ENCODE data around the gene CFAP20DC.
"Not testable (repeated sequence)": the region's sequence is repeated elsewhere in the genome, so short reads cannot be mapped to it uniquely, and the experiment has no call there.

The CFAP20DC gene

DNA sequence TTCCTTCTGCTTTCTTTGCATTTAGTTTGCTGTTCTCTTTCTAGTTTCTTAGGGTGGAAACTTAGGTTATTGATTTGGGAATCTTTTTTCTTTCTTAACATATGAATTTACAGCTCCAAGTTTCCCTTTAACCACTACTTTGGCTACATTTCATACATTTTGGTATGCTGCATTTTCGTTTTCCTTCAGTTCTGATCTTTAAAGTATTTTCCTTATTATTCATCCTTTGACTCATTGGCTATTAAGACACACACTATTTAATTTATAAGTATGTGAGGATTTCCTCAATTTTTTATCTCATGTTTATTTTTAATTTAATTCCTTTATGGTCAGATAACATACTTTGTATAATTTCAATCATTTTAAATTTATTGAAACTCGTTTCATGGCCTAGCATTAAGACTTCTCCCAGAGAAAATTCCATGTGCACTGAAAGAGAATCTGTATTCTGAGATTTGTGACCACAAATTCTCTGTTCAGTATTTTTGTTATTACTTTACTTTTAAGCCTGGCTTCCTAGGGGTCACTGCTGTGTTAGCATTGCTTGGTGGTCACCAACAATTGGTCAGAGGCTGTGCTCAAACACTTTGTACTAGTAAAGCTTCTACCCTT lies 87.7 kb downstream of the CFAP20DC start:
- DNase-seq = no peak

DNA sequence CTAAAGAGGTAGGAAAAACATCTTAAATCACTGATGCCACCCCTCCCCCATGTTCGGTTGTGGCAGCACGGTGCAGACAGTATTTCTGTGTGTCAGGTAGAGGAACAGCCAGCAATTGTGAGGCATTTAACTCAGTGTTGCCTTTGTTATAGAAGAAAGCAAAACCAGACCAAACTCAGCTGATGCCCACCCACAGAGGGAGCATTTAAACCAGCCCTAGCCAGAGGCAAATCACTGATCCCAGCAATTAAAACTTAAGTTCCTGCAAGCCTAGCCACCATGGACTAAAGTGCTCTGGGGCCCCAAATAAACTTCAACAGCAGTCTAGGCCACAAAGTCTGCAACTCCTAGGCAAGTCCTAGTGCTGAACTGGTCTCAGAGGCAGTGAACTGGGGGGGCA lies 94.5 kb downstream of the CFAP20DC start:
- no peak for DNase-seq

DNA sequence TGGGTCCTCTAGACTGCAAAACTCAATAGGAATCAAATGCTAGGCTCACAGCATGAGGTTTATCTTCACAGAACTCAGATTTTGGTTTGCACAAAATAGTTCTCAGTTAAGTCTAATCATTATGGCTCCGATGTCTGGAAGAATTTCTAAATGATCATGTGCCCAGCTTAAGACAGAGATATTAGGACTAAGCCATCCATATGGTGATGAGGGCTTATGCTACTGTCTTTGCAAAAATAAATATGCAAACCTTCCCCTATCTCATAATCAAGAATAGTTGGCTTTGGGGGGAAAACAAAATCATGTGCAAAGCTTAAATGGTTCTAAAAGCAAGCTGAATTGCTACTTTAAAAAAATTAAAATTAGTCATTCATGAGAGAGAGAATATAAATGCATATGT lies 96.5 kb downstream of the CFAP20DC start:
- DNase-seq = no peak

DNA sequence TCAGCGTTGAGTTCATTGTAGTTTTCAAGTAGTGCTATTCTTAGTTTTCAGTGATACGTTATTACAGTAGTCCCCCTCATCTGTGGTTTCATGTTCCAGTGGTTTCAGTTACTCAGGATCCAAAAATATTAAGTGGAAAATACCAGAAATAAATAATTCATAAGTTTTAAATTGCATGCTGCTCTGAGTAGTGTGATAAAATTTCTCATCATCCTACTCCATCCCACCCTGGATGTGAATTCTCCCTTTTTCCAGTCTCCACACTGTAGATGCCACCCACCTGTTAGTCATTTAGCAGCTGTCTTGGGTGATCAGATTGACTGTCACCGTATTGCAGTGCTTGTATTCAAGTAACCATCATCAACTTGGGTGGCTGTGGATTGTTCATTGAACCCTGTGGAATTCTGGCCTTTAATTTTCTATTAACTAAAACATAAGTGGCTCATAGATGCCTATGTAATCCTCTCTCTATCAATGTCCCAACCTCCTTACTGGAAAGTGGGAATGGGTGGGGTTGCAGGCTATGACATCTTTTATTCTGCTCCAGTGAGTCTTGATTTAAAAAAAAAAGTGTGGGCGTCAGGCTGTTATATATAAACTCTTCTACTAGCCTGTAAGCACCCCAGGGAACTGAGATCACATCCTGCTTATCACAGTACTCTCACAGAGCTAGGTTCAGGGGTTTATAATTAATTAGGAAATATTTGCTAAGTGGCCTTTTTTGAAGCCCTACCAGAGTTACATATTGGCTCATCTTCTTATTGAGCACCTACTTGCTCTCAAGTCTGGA lies 97.5 kb downstream of the CFAP20DC start:
- DNase-seq = no peak

GRCh38 chr3:58948018-58948417 lies 101.8 kb downstream of the CFAP20DC start:
- no peak for DNase-seq

- no peak for DNase-seq
Measured at GRCh38 chr3:58946875-58947274, 103.0 kb downstream of the CFAP20DC start.

GRCh38 chr3:58938057-58938456 lies 111.8 kb downstream of the CFAP20DC start:
- DNase-seq = no peak

GRCh38 chr3:58924578-58924977 lies 125.2 kb downstream of the CFAP20DC start:
- DNase-seq = no peak

- no peak for DNase-seq
Measured at GRCh38 chr3:58900386-58900785, 149.4 kb downstream of the CFAP20DC start.

GRCh38 chr3:58899953-58900298 lies 149.9 kb downstream of the CFAP20DC start:
- DNase-seq = no peak

- DNase-seq = no peak
Measured at GRCh38 chr3:58899159-58899952, 150.5 kb downstream of the CFAP20DC start.

GRCh38 chr3:58898513-58898912 lies 151.3 kb downstream of the CFAP20DC start:
- no peak for DNase-seq

DNA sequence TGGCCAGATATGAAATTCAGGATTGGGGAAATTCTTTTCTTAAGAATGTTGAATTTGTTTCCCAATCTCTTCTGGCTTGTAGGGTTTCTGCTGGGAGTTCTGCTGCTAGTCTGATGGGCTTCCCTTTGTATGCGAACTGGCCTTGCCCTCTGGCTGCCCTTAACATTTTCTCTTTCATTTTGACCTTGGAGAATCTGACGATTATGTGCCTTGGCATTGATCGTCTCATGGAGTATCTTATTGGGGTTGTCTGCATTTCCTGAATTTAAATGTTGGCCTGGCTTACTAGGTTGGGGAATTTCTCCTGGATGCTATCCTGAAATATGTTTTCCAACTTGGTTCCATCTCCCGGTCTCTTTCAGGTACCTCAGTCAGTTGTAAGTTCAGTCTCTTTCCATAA lies 152.2 kb downstream of the CFAP20DC start:
- no peak for DNase-seq

DNA sequence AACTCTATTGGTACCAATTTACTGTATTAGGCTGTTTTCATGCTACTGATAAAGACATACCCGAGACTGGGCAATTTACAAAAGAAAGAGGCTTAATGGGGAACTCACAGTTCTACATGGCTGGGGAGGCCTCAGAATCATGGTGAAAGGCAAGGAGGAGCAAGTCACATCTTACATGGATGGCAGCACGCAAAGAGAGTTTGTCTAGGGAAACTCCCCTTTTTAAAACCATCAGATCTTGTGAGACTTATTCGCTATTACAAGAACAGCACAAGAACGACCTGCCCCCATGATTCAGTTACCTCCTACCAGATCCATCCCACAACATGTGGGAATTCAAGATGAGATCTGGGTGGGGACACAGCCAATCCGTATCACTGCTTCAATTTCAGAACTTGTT lies 154.1 kb downstream of the CFAP20DC start:
- DNase-seq = not testable (repeated sequence)

- DNase-seq = not testable (repeated sequence)
Measured at GRCh38 chr3:58892526-58892925, 157.3 kb downstream of the CFAP20DC start.

GRCh38 chr3:58888087-58888486 lies 161.7 kb downstream of the CFAP20DC start:
- no peak for DNase-seq

DNA sequence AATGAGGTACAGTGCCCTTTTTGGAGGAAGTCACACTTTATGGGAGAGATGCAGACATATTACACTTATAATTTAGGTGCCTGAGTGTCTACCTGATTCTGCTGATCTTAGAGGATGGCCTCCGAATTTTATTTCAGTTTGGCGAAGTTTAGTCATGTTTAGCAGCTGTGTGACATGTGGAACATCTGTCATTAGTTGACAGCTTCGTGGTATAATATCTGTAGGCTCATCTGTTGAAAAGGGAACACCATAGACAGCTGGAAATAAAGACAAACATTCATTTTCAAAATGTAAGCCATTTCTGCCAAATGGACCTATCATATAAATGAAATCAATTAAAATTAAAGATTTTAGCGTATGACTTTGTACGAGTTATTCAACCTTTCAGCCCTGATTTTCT lies 165.4 kb downstream of the CFAP20DC start:
- DNase-seq = no peak

- no peak for DNase-seq
Measured at GRCh38 chr3:58880182-58880581, 169.6 kb downstream of the CFAP20DC start.

DNA sequence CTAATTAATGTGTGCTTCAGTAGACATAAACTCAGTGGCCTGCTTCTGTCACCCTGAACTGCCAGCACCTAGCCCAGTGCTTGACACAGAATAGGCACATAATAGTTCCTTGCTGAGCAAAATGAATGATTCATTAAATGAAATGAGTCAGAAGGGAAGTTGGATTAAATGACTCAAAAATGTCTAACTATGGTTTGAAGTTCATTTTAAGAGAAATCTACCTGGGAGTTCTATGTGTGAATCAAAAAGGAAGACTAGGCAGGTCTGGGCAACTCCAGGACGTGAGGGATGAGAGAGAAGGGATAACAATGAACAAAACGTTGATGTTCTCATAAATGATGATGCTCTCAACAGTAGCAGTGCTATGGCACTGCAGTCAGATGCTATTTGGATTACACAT lies 175.0 kb downstream of the CFAP20DC start:
- DNase-seq = no peak

DNA sequence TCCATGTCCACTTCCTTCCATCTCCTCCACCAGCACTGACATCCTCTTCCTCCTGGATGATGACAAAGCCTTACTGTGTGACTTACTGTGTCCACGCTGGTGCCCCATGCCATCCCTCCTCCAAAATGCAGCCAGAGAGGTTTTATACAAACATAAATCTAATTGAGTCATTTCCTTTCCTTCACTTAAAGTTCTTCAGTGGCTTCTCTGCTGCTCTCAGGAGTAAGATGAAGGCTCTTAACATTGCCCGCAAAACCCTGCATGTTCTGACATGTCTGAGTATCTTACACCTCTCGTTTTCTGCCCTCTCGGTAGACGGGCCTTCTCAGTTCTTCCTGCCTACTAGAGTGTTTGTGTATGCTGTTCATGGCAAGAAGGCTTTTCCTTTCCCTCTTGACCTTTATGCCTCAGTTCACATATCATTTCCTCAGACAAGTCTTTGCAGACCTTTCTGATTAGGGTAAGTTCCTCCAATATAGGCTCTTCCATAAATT lies 175.5 kb downstream of the CFAP20DC start:
- DNase-seq = no peak

DNA sequence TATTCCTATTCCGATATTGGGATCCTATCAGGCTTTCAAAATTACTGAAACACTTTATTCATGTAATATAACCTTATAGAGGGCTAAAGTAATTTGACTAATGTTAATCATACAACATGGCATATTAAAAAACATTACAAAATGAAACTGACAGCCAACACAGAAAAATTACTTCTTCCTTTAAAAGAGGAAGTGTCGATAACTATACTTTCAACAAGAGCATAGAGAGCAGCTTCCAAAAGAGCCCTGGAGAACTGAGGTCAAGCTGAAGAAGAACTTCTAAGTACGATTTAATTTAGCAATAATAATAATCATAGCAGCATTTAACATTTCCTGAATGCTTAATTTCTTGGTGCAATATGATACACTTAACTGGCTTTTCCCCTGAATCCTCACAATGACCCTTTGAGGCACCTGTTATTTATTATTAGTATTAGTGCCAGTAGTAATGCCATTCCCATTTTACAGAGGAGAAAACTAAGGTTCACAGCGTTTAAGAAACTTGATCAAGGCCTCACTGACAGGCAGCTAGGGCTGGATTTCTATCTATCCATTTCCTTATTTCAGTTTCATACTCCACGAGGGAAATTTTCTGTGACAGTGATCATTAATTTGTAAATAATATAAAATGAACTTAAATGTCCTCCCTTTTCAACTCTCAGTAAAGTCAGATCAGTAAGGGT lies 181.6 kb downstream of the CFAP20DC start:
- DNase-seq = peak; percentile 7

- DNase-seq = no peak
Measured at GRCh38 chr3:58867621-58868020, 182.2 kb downstream of the CFAP20DC start.

DNA sequence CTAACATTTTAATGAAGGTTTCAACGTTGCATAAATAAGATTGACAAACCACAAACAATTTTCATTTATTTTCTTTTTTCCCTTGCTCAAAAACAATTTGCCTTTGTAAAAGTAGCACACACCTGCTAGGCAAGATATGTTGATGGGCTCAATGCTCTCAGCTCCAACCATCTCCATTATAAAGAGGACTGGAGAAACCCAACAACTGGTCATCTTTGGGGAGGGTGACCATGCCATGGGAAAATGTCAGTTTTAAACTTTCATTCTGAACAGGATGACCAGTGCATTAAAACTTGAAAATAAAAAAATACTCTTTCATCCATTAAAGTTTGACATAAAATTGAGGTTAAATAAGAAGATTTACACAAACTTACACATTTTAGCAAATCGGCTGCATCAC lies 183.7 kb downstream of the CFAP20DC start:
- DNase-seq = no peak

All from RPMI8226 (cell line).